GM23338 (cell line): Measurements from ENCODE around the gene NAP1L4. TPM values are rescaled to one million over a fixed set of nuclear protein-coding genes. Genes with fewer than 3 reads are reported as not detected.

ENCODE experiments used
- ATAC-seq: fragments of 200-7000 bp; cut with Tn5 transposase; 3 replicates; pipeline ENCODE4 v1.9.1; 2020
- DNase-seq: peaks from one replicate; pipeline ENCODE4 v3.0.0-alpha.2; 2015; ENCODE audit warnings: low spot score
- H2AFZ ChIP-seq: fragments of 200-600 bp; sonication (generic); 2 replicates; pipeline ENCODE4 v1.8.0; 2016; ENCODE audit warnings: antibody characterized with exemption, mild to moderate bottlenecking, moderate library complexity
- H3F3A ChIP-seq: fragments of 200-600 bp; sonication (generic); replicated peaks from 2 replicates; pipeline ENCODE4 v1.8.0; 2017; ENCODE audit warnings: antibody characterized with exemption, mixed run types, low read depth
- H3K27ac ChIP-seq: fragments of 200-600 bp; sonication (generic); 2 replicates; pipeline ENCODE4 v1.6.1; 2016; ENCODE audit warnings: low read depth
- H3K27me3 ChIP-seq: fragments of 200-600 bp; sonication (generic); 2 replicates; pipeline ENCODE4 v1.8.0; 2016; ENCODE audit warnings: mild to moderate bottlenecking, mixed run types, moderate library complexity; ENCODE audit not compliant: insufficient read depth
- H3K36me3 ChIP-seq: fragments of 200-600 bp; sonication (generic); 2 replicates; pipeline ENCODE4 v1.8.0; 2016; ENCODE audit warnings: mild to moderate bottlenecking; ENCODE audit not compliant: insufficient read depth
- H3K4me1 ChIP-seq: fragments of 200-600 bp; sonication (generic); 2 replicates; pipeline ENCODE4 v1.8.0; 2016; ENCODE audit warnings: mild to moderate bottlenecking, moderate library complexity; ENCODE audit not compliant: insufficient read depth
- H3K4me2 ChIP-seq: fragments of 200-600 bp; sonication (generic); 2 replicates; pipeline ENCODE4 v1.7.1; 2017; ENCODE audit warnings: mixed run types
- H3K4me3 ChIP-seq: fragments of 200-600 bp; sonication (generic); 2 replicates; pipeline ENCODE4 v1.6.1; 2016; ENCODE audit warnings: mixed run types
- H3K79me2 ChIP-seq: fragments of 200-600 bp; sonication (generic); replicated peaks from 2 replicates; pipeline ENCODE4 v1.8.0; 2017; ENCODE audit warnings: mild to moderate bottlenecking; ENCODE audit not compliant: insufficient read depth
- H3K9me2 ChIP-seq: fragments of 200-600 bp; sonication (generic); 2 replicates; pipeline ENCODE4 v1.8.0; 2017; ENCODE audit not compliant: insufficient read depth
- H4K20me1 ChIP-seq: fragments of 200-600 bp; sonication (generic); replicated peaks from 2 replicates; pipeline ENCODE4 v1.8.0; 2017; ENCODE audit warnings: mild to moderate bottlenecking; ENCODE audit not compliant: insufficient read depth
- H3K27ac Mint-ChIP-seq: 2 replicates; pipeline ENCODE4 v1.8.0; 2020; ENCODE audit warnings: inconsistent platforms, mild to moderate bottlenecking, moderate library complexity, mixed read lengths
- H3K27me3 Mint-ChIP-seq: 3 replicates; pipeline ENCODE4 v1.8.0; 2022; ENCODE audit warnings: low read depth, mild to moderate bottlenecking, moderate library complexity, mixed read lengths, inconsistent platforms; ENCODE audit not compliant: insufficient read depth, poor library complexity
- H3K36me3 Mint-ChIP-seq: 3 replicates; pipeline ENCODE4 v1.8.0; 2021; ENCODE audit warnings: low read depth, mild to moderate bottlenecking, inconsistent platforms, moderate library complexity, mixed read lengths
- H3K4me1 Mint-ChIP-seq: 3 replicates; pipeline ENCODE4 v1.8.0; 2020; ENCODE audit warnings: mild to moderate bottlenecking, inconsistent platforms, mixed read lengths
- H3K4me3 Mint-ChIP-seq: 3 replicates; pipeline ENCODE4 v1.8.0; 2021; ENCODE audit warnings: moderate library complexity, mild to moderate bottlenecking, inconsistent platforms, mixed read lengths
- H3K9me3 Mint-ChIP-seq: 3 replicates; pipeline ENCODE4 v1.8.0; 2020; ENCODE audit warnings: moderate library complexity, mild to moderate bottlenecking, inconsistent platforms, mixed read lengths
- CREB1 ChIP-seq: fragments of 250-450 bp; sonication (Bioruptor Pico); IDR thresholded peaks from 2 replicates; pipeline ENCODE4 v1.5.0; 2020; ENCODE audit warnings: low read depth, mild to moderate bottlenecking, moderate library complexity
- CTCF ChIP-seq, 2 experiments: fragments of 200-600 bp in 1 of 2; sonication (generic) in 1 of 2; conservative IDR thresholded peaks; 2 replicates each; pipeline versions ENCODE4 v1.5.1 to v1.6.1; 2016 to 2017; ENCODE audit warnings: antibody characterized with exemption in 2 of 2, low read depth in 2 of 2, mild to moderate bottlenecking in 2 of 2, moderate library complexity in 1 of 2
- ETS1 ChIP-seq: IDR thresholded peaks from 2 replicates; pipeline ENCODE4 v1.6.1; 2016; ENCODE audit warnings: antibody characterized with exemption
- EZH2 ChIP-seq: fragments of 200-600 bp; sonication (generic); IDR thresholded peaks from one replicate; pipeline ENCODE4 v1.8.0; 2017; ENCODE audit warnings: antibody characterized with exemption, mild to moderate bottlenecking, low read depth; ENCODE audit not compliant: unreplicated experiment
- EZH2phosphoT487 ChIP-seq: fragments of 200-600 bp; sonication (generic); IDR thresholded peaks from one replicate; pipeline ENCODE4 v1.8.1; 2018; ENCODE audit warnings: antibody characterized with exemption; ENCODE audit not compliant: unreplicated experiment
- JUNB ChIP-seq: IDR thresholded peaks from one replicate; pipeline ENCODE4 v1.6.1; 2016; ENCODE audit warnings: antibody characterized with exemption; ENCODE audit not compliant: unreplicated experiment
- NANOG ChIP-seq: IDR thresholded peaks from 2 replicates; pipeline ENCODE4 v1.6.1; 2016; ENCODE audit warnings: antibody characterized with exemption, borderline replicate concordance
- POLR2AphosphoS5 ChIP-seq: IDR thresholded peaks from 2 replicates; pipeline ENCODE4 v1.6.1; 2016; ENCODE audit warnings: antibody characterized with exemption, low read depth
- REST ChIP-seq: IDR thresholded peaks from one replicate; pipeline ENCODE4 v1.6.1; 2018; ENCODE audit warnings: antibody characterized with exemption; ENCODE audit not compliant: unreplicated experiment
- STAT1 ChIP-seq: IDR thresholded peaks from one replicate; pipeline ENCODE4 v1.6.1; 2016; ENCODE audit warnings: antibody characterized with exemption; ENCODE audit not compliant: unreplicated experiment
- ZNF114 ChIP-seq: fragments of 250-450 bp; sonication (Bioruptor Pico); IDR thresholded peaks from 2 replicates; pipeline ENCODE4 v1.5.0; 2020; ENCODE audit warnings: mild to moderate bottlenecking, moderate library complexity
- ZNF331 ChIP-seq: fragments of 250-450 bp; sonication (Bioruptor Pico); IDR thresholded peaks from 2 replicates; pipeline ENCODE4 v1.5.0; 2020; ENCODE audit warnings: low read depth, mild to moderate bottlenecking, moderate library complexity
- ZNF462 ChIP-seq: fragments of 250-450 bp; sonication (Bioruptor Pico); IDR thresholded peaks from 2 replicates; pipeline ENCODE4 v1.5.0; 2020; ENCODE audit warnings: mild to moderate bottlenecking, moderate library complexity
- polyA plus RNA-seq: library from polyadenylated mRNA; unstranded; fragments of >200 nt; fragmentation: Nextera tagmentation; extraction: Ambion mirVana; gene quantifications from 2 replicates; pipeline ENCODE4 v1.2.1, GENCODE V29; 2016
- total RNA-seq: library from RNA; depleted of rRNA; stranded (reverse); fragments of >200 nt; shearing (Covaris generic); gene quantifications from 2 replicates; pipeline ENCODE4 v1.2.3, GENCODE V29; 2014

The NAP1L4 gene
- total and polyA plus RNA-seq, 2 experiments from 2014 or later: 181 to 189 TPM

GRCh38 chr11:2990617-2991451 is 1.3 kb downstream of the NAP1L4 start:
- peak overlapping the region; percentile 99 for H3K4me3 ChIP-seq
- DNase-seq: peak; percentile 46
- Mint-ChIP-seq H3K27ac (peak overlapping the region; percentile 99), H3K27me3 (peaks cover 8% of the 10 kb centered on the region), H3K9me3 (no peaks in the 10 kb centered on the region), H3K36me3 (peaks cover 15% of the 10 kb centered on the region), H3K4me1 (peaks cover 26% of the 10 kb centered on the region), H3K4me3 (peak overlapping the region; percentile 95)
- peak overlapping the region; percentile 98 for H3K4me2 ChIP-seq
- H4K20me1 ChIP-seq: peaks cover 53% of the 10 kb centered on the region
- no peak for ATAC-seq
- H3K79me2 ChIP-seq: peaks cover 59% of the 10 kb centered on the region
- H3K9me2 ChIP-seq: no peaks in the 10 kb centered on the region
- H3K4me1 ChIP-seq: peaks cover 38% of the 10 kb centered on the region
- no peaks in the 10 kb centered on the region for H3K27me3 ChIP-seq
- no peak overlapping the region for H2AFZ ChIP-seq
- TF ChIP-seq STAT1 (no peak), ETS1 (no peak), EZH2phosphoT487 (no peak), EZH2 (no peak), NANOG (no peak), POLR2AphosphoS5 (no peak), ZNF331 (CRISPR knock-in tag) (no peak), CREB1 (CRISPR knock-in tag) (no peak), JUNB (no peak), ZNF114 (CRISPR knock-in tag) (no peak), CTCF (conservative IDR thresholded peaks at IDR 0.05; ENCODE audit: low read depth in 2 of 2) (no peak), REST (no peak), ZNF462 (CRISPR knock-in tag) (no peak)
- no peaks in the 10 kb centered on the region for H3K36me3 ChIP-seq
- peak overlapping the region; percentile 78; the same call in 1 of the 2 replicates for H3K27ac ChIP-seq
- peaks cover 10% of the 10 kb centered on the region for H3F3A ChIP-seq
